ENCODE measurements around the gene MAGEB4.

DNA sequence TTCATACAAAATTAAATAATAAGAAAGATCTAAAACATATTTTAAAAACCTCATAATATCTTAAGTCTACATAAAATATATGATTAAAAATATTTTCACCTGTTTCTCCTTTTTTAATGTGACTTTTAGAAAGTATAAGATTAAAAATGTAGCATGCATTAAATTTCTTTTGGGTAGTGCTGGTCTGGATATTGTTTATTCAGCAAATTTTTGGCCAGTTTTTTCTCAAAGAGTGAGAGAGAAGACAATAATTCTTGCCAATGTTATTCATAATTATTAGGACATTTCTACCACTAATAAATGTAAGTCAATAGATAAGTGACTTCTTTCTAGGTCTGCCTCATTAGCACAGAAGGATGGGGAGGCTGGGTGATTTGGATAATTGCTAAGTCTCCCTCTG lies 19.2 kb downstream of the MAGEB4 start:
- no peak for TF ChIP-seq YBX1 (IDR thresholded peaks at IDR 0.05)
- no peak for TF ChIP-seq RCOR1 (conservative IDR thresholded peaks at IDR 0.05; ENCODE audit: low read depth, low read length)

Measured in GM12878 (cell line).